Stimulated activated CD8-positive, alpha-beta memory T cell treated with anti-CD3 and anti-CD28 coated beads, Interleukin-12 subunit alpha, Interleukin-12 subunit beta, amount 100 ng/mL, for 24 hours (primary cell): ENCODE data around the gene LMO7.

ENCODE experiments used
- DNase-seq: peaks from one replicate; pipeline ENCODE4 v3.0.0-alpha.2; 2020; ENCODE audit errors: extremely low read depth

The LMO7 gene

GRCh38 chr13:75801388-75801945 lies 165.3 kb downstream of the LMO7 start:
- no peak for DNase-seq

- no peak for DNase-seq
Measured at GRCh38 chr13:75802161-75802560, 166.0 kb downstream of the LMO7 start.

- DNase-seq = no peak
Measured at GRCh38 chr13:75803164-75803611, 167.1 kb downstream of the LMO7 start.

GRCh38 chr13:75804054-75804453 lies 167.9 kb downstream of the LMO7 start:
- DNase-seq = no peak

- no peak for DNase-seq
Measured at GRCh38 chr13:75804605-75805004, 168.5 kb downstream of the LMO7 start.

- no peak for DNase-seq
Measured at GRCh38 chr13:75806117-75806516, 170.0 kb downstream of the LMO7 start.

GRCh38 chr13:75811361-75811760 lies 175.2 kb downstream of the LMO7 start:
- no peak for DNase-seq

- no peak for DNase-seq
Measured at GRCh38 chr13:75811841-75812240, 175.7 kb downstream of the LMO7 start.

- DNase-seq = no peak
Measured at GRCh38 chr13:75812751-75813181, 176.6 kb downstream of the LMO7 start.

- DNase-seq = no peak
Measured at GRCh38 chr13:75813323-75813722, 177.2 kb downstream of the LMO7 start.

GRCh38 chr13:75818179-75818967 lies 182.2 kb downstream of the LMO7 start:
- no peak for DNase-seq

- no peak for DNase-seq
Measured at GRCh38 chr13:75818968-75819225, 182.8 kb downstream of the LMO7 start.

- DNase-seq = no peak
Measured at GRCh38 chr13:75825161-75825560, 189.0 kb downstream of the LMO7 start.

- no peak for DNase-seq
Measured at GRCh38 chr13:75825594-75825993, 189.5 kb downstream of the LMO7 start.

- no peak for DNase-seq
Measured at GRCh38 chr13:75826391-75826790, 190.3 kb downstream of the LMO7 start.

GRCh38 chr13:75829830-75830229 lies 193.7 kb downstream of the LMO7 start:
- no peak for DNase-seq

- no peak for DNase-seq
Measured at GRCh38 chr13:75830842-75831241, 194.7 kb downstream of the LMO7 start.

- DNase-seq = no peak
Measured at GRCh38 chr13:75831389-75831788, 195.3 kb downstream of the LMO7 start.

- no peak for DNase-seq
Measured at GRCh38 chr13:75832812-75833211, 196.7 kb downstream of the LMO7 start.

- no peak for DNase-seq
Measured at GRCh38 chr13:75836441-75836840, 200.3 kb downstream of the LMO7 start.

GRCh38 chr13:75838366-75839005 lies 202.4 kb downstream of the LMO7 start:
- no peak for DNase-seq

- DNase-seq = no peak
Measured at GRCh38 chr13:75839406-75839805, 203.3 kb downstream of the LMO7 start.

GRCh38 chr13:75841905-75842304 lies 205.8 kb downstream of the LMO7 start:
- DNase-seq = no peak
